CD4-positive, alpha-beta T cell treated with Interleukin-1 beta for 1 hour (primary cell): ENCODE results near the gene SLC5A9.

Experiments used
- DNase-seq, 2 donors: peaks; one replicate each; pipeline ENCODE4 v3.0.0-alpha.2; 2020 to 2022

SLC5A9 gene

GRCh38 chr1:48214820-48215219 lies 7.7 kb upstream of the SLC5A9 start:
- DNase-seq: no peak

- DNase-seq: no peak
These were observed 7.3 kb upstream of the SLC5A9 start for GRCh38 chr1:48215222-48215621.

GRCh38 chr1:48215889-48216288 lies 6.6 kb upstream of the SLC5A9 start:
- DNase-seq: no peak

GRCh38 chr1:48216313-48216712 lies 6.2 kb upstream of the SLC5A9 start:
- DNase-seq: no peak

GRCh38 chr1:48216941-48217340 lies 5.6 kb upstream of the SLC5A9 start:
- no peak for DNase-seq

GRCh38 chr1:48217856-48218255 lies 4.7 kb upstream of the SLC5A9 start:
- DNase-seq: no peak

GRCh38 chr1:48219803-48220202 lies 2.7 kb upstream of the SLC5A9 start:
- DNase-seq: no peak

- DNase-seq: no peak
These were observed 1.4 kb upstream of the SLC5A9 start for GRCh38 chr1:48221122-48221521.

GRCh38 chr1:48221657-48222056 lies 859 bp upstream of the SLC5A9 start:
- no peak for DNase-seq

DNA sequence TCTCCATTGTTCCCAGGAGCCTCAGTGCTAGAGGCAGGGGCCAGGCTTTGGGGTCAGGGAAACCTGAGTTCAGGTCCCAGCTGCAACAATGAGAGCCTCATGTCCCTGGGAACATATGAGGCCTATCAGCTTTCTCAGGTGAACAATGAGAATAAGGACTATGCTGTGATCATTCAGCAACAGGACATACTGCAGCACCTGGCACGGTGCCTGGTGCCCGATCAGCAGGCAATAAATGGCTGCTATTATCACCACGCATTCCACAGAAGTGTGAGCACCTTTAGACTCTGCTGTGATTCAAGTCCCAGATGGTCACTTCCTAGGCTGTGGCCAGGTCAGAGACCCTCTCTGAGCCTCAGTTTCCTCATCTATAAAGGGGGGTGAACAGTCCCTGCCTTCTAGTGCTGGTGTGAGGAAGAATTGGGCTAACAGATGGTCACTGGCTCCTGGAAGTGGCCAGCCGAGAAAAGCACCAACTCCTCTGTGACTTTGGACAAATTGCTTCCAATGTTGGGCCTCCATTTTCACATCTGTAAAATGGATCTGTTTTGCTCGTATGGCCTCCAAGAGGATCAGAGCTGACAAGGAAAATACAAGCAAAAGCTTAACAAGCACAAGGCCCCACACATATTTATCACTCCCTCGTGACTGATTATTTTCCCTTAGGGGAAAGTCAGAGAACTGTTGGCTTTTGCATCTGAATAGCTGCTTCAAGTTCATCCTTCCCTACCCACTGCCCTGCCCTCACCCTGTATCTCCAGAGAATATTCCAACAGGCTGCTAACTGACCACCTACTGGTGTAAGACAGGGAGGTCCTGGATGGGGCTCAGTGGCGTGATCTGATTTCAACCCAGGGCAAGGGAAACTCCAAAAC lies 1.1 kb downstream of the SLC5A9 start:
- no peak for DNase-seq

DNA sequence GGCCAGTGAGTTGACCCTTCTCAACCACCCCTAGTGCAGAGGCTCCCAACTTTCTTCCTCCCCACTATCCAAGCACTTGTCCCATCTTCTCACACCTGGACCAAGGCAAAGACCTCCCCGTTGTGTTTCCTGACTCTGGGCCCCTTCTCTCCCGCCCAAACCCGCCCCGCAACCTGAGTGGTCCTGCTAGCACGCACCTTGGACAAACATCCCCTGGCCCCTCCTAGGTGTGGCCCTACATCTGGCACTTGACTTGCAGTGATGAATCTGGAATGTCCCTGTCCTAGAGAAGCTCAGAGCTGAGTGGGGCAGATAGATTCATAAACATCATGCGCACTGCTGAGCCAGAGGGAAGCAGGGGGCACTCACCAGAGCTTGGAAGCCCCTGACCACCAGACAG lies 2.3 kb downstream of the SLC5A9 start:
- no peak for DNase-seq

DNA sequence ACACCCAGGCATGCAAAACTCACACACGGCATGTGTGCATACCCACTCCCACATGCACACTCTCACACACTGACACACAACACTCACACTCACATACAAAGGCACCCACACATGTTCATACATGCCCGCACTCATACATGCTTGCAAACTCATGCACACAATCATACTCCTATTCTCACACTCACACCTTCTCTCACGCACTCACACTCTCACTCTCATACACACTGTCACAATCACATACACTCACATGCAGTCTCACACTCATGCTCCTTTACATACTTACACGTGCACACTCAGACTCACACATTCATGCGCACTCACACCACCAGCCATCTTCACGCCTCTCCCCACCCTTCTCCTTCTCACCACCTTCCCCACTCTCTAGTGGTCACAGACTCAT lies 3.1 kb downstream of the SLC5A9 start:
- no peak for DNase-seq

GRCh38 chr1:48227165-48228013 lies 4.9 kb downstream of the SLC5A9 start:
- DNase-seq: peak; percentile 22 to 33

- no peak for DNase-seq
These were observed 5.6 kb downstream of the SLC5A9 start for GRCh38 chr1:48228156-48228555.

- DNase-seq: peak in 1 of 2 donors; percentile 7
These were observed 6.8 kb downstream of the SLC5A9 start for GRCh38 chr1:48229317-48229716.

- no peak for DNase-seq
These were observed 7.7 kb downstream of the SLC5A9 start for GRCh38 chr1:48230236-48230635.

GRCh38 chr1:48232722-48233121 lies 10.2 kb downstream of the SLC5A9 start:
- DNase-seq: no peak

- no peak for DNase-seq
These were observed 11.4 kb downstream of the SLC5A9 start for GRCh38 chr1:48233666-48234485.

- DNase-seq: no peak
These were observed 13.1 kb downstream of the SLC5A9 start for GRCh38 chr1:48235652-48236051.

DNA sequence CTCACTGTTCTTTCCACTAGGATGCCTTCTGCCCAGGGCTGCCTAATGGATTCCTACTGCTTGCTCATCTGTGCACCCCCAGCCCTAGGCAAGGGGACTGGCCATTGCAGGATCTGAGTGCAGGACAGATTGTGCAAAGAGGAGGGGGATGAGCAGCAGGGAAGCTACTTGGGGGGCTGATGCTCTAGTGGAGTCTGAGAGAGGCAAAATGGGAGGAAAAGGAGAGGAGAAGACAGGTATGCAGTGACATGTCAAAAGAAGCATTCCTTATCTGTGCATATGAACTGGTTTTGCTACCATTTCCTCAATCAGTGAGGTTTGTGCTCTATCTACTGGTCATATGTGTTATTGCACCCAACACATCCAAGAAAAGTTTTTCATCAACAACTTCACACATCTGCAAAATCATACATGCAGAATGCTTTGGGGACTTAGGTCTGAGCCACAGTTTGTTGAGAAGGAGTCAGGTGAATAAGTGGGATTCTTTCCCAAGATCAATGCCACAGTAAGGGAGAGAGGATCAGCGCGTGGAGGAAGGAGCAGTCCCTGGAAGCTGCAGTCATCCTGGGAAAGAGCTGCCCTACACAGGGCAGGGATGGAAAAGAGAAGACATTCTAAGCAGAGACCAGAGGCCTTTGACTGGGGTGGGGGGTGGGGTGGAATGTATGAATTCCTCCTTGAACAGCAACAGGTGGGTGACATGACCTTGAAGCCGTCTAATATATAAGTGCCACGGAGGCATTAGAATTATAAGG lies 14.4 kb downstream of the SLC5A9 start:
- peak in 1 of 2 donors; percentile 38 for DNase-seq

DNA sequence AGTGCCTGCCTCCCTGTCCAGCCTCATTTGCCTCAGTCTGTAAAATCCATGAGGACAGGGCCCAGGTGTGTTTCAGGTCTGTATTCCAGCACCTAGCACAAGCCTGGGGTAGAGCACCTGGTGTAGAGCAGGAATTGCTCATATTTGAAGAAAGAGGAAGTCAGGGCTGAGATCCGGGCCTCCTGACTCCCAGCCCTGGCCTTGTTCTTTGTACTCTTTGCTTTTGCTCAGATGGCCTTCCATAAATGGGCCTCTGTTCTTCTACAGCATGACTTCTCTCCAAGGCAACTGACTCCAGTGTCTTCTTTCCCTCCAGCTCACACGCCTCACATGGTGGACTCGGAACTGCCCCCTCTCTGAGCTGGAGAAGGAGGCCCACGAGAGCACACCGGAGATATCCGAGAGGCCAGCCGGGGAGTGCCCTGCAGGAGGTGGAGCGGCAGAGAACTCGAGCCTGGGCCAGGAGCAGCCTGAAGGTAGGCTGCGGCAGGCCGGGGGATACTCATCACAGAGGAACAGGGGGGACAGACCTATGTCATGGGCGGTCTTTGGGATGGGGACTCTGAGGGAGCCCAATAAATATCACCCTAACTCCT lies 19.7 kb downstream of the SLC5A9 start:
- no peak for DNase-seq

DNA sequence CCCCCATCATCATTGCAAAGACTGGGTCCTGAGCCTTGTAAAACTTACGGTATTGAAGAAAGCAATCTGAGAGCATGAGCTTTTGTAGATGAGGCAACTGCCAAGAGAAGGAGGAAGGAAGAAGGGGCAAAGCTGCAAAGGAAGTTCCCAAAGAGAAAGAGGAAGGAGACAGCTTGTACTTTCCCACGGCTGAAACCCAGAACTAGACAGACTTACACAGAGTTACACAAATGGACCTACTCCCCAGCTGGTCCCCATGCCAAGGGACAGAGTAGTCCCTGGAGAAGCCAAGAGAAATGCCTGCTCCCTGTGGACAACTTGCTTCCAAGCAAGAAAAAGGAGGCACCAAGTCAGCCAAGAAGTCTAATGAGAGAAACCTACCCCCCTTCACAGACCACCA lies 22.6 kb downstream of the SLC5A9 start:
- DNase-seq: peak; percentile 8 to 47
